T-helper 1 cell treated with Interleukin-12 subunit alpha and Interleukin-12 subunit beta and Interleukin-4 antibody, amounts not matched to agents 30 μg/mL and 1 μg/mL, for 36 hours (primary cell): Measurements from ENCODE around the gene PDE2A.

Experiments
- H3K27ac Mint-ChIP-seq: one replicate; pipeline ENCODE4 v1.8.0; 2021; ENCODE audit warnings: mild to moderate bottlenecking, mixed read lengths
- H3K27me3 Mint-ChIP-seq: one replicate; pipeline ENCODE4 v1.8.0; 2021; ENCODE audit warnings: low read depth, mixed read lengths
- H3K36me3 Mint-ChIP-seq: one replicate; pipeline ENCODE4 v1.8.0; 2021; ENCODE audit warnings: low read depth, mixed read lengths
- H3K4me1 Mint-ChIP-seq: one replicate; pipeline ENCODE4 v1.8.0; 2021; ENCODE audit warnings: low read depth, mixed read lengths
- H3K4me3 Mint-ChIP-seq: one replicate; pipeline ENCODE4 v1.8.0; 2021; ENCODE audit warnings: mild to moderate bottlenecking, moderate library complexity, mixed read lengths
- H3K9me3 Mint-ChIP-seq: one replicate; pipeline ENCODE4 v1.8.0; 2021; ENCODE audit warnings: mixed read lengths

Gene PDE2A

DNA sequence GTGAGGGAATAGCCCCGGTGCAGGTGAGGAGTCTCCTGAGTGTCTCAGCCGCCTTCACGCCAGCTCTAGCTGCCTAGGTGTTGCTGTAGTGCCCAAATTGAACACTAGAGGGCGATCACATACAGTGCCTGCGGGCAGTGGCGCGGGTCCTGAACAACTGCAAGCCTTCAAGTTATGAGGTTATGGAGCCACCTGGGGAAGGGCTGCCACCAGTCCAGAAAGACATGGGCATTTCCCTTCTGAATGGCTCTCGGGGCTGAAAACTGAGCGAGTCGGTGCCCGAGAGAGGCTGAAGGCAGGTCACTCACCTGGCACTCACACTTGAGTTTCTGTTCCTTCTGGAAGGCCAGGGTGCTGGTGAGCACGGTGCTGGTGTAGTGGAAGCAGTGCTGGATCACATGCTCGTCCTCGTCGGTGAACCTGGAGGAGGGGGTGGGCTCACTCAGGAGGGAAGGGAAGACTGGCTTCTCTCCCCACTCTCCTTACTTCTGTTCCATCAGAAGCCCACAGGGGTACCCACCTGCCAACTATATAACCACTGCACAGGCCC, 88.4 kb downstream of the PDE2A start:
- H3K27me3 Mint-ChIP-seq = peaks cover 61% of the 10 kb centered on the region
- peaks cover 1% of the 10 kb centered on the region for H3K36me3 Mint-ChIP-seq
- no peaks in the 10 kb centered on the region for H3K9me3 Mint-ChIP-seq
- peak overlapping the region; percentile 79 for H3K4me3 Mint-ChIP-seq
- H3K27ac Mint-ChIP-seq = no peak overlapping the region
- peaks cover 23% of the 10 kb centered on the region for H3K4me1 Mint-ChIP-seq

- Mint-ChIP-seq H3K9me3 (no peaks in the 10 kb centered on the region), H3K27me3 (peaks cover 57% of the 10 kb centered on the region), H3K4me3 (peak overlapping the region; percentile 79), H3K36me3 (no peaks in the 10 kb centered on the region), H3K4me1 (peaks cover 21% of the 10 kb centered on the region), H3K27ac (no peak overlapping the region)
Measured at GRCh38 chr11:72584939-72585597, 89.2 kb downstream of the PDE2A start.

DNA sequence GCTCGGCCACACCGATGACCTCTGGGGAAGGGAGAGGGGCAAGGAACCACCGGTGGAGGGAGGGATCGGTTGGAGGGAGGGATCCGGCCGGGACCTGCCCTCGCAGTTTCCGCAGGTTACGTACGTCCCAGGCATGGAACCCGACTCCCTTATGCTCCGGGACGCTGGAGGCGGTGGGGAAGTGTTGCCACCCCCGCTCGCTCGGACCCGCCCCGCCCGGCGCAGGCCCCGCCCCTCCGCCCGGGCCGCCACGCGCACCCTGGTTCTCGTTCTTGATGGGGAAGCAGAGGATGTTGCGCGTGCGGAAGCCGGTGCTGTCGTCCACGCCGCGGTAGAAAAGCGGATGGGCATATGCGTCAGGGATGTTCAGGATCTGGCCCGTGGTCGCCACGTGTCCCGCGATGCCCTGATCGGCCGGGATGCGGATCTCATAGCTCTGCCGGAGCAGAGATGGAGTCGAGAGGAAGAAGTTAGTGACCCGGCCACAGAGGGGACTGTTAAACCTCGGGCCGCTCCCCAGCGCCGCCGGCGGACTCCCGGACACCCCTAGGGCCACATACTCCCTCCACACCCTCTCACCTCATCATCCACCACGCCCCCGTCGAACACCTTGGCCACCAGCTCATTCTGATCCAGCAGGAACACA, 89.8 kb downstream of the PDE2A start:
- peaks cover 20% of the 10 kb centered on the region for H3K4me1 Mint-ChIP-seq
- H3K27ac Mint-ChIP-seq = peak overlapping the region; percentile 70
- peak overlapping the region; percentile 79 for H3K4me3 Mint-ChIP-seq
- H3K27me3 Mint-ChIP-seq = peaks cover 51% of the 10 kb centered on the region
- no peaks in the 10 kb centered on the region for H3K9me3 Mint-ChIP-seq
- H3K36me3 Mint-ChIP-seq = no peaks in the 10 kb centered on the region

DNA sequence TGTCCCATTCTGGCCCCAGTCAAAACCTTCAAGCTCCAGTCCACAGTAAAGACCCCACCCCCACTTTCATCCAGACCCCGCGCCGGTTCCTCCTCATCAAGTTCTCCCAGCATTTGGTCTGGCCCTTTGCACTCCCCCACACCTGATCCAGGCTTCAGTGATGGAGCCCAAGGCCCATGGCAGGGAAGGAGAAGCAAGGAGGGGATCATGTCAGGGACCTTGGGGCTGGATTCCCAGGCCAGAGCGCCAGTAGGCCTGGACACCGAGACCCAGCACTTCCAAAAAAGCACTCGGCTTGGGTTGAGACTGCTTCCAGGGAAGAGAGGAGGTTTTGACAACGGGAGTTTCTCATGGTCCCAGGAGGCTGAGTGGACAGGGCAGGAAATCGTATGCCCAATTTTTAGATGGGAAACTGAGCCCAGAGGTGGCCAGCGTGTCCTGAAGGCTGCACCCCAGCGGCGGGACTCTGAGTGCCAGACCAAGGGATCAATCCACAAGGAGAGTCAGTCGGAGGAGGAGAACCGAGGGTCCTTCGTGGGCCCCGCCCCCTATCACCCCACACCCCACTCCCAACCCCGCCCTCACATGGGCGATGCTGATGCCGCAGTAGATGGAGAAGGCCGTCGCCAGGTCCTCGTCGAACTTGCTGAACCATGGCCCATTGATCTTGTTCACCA, 90.5 kb downstream of the PDE2A start:
- Mint-ChIP-seq H3K9me3 (no peaks in the 10 kb centered on the region), H3K4me1 (peaks cover 17% of the 10 kb centered on the region), H3K36me3 (no peaks in the 10 kb centered on the region), H3K27ac (no peak overlapping the region), H3K4me3 (peak overlapping the region; percentile 19), H3K27me3 (peaks cover 45% of the 10 kb centered on the region)

DNA sequence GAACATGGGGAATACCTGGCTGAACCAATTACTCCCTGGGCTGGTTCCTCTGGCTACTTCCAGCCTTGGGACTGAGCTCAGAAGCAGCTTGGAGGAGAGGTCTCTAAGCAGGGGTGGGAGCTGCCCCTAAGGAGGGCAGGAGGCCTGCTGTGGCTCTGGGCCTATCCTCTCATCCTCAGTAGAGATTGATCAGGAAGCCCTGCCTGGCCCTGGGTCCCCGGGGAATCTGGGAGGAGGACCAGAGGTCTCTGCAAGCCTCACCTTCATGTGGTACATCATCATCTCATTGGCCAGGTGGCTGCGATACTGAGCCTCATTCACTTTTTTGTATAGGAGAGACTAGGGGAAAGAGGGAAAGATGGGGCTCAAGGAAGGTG, 91.1 kb downstream of the PDE2A start:
- Mint-ChIP-seq H3K36me3 (no peaks in the 10 kb centered on the region), H3K9me3 (no peaks in the 10 kb centered on the region), H3K27ac (no peak overlapping the region), H3K27me3 (peaks cover 39% of the 10 kb centered on the region), H3K4me1 (peaks cover 17% of the 10 kb centered on the region), H3K4me3 (no peak overlapping the region)

DNA sequence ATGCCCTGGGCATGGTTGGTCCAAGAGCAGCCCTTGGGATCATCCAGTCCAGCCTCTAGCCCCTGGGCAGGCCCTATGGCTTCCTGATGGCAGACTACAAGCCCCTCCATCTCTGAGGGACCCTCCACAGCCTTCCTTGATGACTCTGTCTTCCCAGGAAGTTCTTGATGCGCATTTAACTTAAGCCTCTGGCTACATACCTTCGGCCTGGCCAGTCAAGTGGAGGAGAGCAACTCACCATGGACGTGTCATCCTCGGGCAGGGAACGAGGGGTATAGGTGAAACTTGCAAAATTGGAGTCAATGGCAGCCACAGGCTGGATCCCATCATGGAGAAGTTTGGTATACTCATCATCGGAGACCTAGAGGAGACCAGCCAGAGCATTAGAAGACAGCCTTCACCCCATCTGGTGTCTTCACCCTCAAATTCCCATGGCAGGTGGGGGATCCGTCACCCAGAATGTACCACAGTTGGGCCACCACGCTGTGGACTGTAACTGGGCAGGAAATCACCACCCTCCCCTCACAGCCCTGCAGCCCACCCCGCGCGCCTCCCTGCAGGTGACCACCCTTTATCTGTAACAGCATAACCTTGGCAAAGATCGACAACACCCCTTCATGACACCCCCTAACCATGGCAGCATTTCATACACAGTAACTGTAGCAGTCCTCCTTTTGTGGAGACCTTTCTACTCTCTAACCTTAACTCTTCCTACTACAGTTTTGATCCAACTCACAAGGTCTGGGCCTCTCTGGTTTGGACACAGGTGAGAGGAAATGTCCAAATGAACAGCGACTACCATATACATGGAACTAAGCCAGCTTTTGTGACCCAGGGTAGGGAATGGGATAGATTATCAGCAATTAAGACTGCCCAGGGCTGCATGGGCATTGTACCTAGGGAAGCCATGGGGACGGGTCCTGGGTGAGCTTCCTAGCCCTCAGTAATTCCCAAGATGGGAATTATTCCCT, 91.7 kb downstream of the PDE2A start:
- peaks cover 33% of the 10 kb centered on the region for H3K27me3 Mint-ChIP-seq
- H3K27ac Mint-ChIP-seq = no peak overlapping the region
- no peak overlapping the region for H3K4me3 Mint-ChIP-seq
- no peaks in the 10 kb centered on the region for H3K9me3 Mint-ChIP-seq
- H3K4me1 Mint-ChIP-seq = peaks cover 17% of the 10 kb centered on the region
- no peaks in the 10 kb centered on the region for H3K36me3 Mint-ChIP-seq

DNA sequence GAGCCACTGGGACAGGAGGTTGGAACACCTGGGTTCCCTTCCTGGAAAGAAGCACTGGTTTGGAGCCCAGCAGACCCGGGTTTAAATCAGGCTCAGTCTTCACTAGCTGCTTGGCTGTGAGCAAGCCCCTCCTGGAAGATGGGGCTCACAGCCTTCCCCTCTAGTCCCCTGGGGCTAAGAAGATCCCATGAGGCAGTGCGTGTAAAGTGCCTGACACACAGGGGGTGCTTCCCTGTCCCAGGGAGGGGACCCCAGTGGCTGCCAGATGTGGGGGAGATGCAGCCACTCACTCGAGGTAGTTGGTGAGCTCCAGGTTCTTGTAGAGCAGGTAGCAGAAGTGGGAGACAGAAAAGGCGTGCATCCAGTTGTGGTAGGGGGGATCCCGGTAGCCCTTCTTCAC, 93.2 kb downstream of the PDE2A start:
- H3K27me3 Mint-ChIP-seq = peaks cover 24% of the 10 kb centered on the region
- H3K4me1 Mint-ChIP-seq = peaks cover 17% of the 10 kb centered on the region
- H3K27ac Mint-ChIP-seq = no peak overlapping the region
- no peak overlapping the region for H3K4me3 Mint-ChIP-seq
- no peaks in the 10 kb centered on the region for H3K9me3 Mint-ChIP-seq
- H3K36me3 Mint-ChIP-seq = no peaks in the 10 kb centered on the region

DNA sequence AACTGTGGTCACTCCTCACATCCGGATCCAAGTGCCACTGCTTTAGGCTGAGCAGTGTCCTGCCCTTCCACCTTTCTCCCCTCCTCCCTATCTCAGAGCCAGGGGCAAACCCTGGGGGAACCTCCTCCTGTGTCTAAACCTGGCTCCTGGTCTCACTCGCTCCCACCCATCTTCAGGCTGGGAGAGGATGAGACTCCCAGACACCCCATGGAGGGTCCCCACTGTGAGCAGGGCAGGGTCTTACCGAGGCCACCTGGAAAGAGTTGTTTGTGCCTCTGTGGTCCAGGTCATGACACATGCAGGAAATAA, 93.6 kb downstream of the PDE2A start:
- no peak overlapping the region for H3K27ac Mint-ChIP-seq
- H3K27me3 Mint-ChIP-seq = peaks cover 21% of the 10 kb centered on the region
- no peak overlapping the region for H3K4me3 Mint-ChIP-seq
- H3K9me3 Mint-ChIP-seq = no peaks in the 10 kb centered on the region
- H3K4me1 Mint-ChIP-seq = peaks cover 15% of the 10 kb centered on the region
- no peaks in the 10 kb centered on the region for H3K36me3 Mint-ChIP-seq

DNA sequence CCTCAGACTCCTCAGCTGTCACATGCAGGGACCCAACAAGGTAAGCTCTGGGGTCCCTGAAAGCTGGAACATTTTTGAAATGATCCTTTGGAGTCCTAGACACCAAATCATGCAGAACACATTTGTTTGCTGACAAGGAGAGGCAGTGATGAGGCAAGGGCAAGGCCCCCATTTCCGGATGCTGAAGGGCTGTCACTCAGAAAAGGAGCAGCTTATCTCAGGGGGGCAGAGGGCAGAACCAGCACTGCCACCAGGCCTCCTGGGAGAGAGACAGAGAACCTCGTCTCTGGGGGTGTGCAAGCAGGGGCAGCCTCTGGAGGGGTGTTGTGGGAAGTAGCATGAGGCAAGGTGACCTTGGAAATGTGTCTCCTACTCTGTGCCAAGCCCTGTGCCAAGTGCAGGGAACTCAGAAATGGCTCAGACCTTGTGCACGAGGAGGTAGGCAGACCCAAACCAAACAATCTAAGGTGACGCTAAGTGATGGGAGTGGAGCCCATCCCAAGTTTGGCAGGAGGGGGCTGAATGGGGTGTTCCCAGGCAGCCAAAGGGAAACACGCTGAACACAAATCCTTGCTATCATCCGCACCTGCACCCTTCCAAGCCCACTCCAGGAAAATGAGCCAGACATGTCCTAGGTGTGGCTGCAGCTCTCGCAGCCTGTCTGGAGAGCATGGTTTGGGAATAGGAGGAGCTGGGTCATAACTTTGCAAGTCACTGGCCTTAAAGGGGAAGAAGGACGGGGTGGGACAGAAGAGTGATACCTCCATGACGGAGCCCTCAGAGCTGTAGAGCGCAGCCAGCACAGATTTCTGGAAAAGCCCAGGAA, 94.2 kb downstream of the PDE2A start:
- Mint-ChIP-seq H3K27me3 (peaks cover 19% of the 10 kb centered on the region), H3K9me3 (no peaks in the 10 kb centered on the region), H3K27ac (no peak overlapping the region), H3K4me1 (peaks cover 9% of the 10 kb centered on the region), H3K4me3 (no peak overlapping the region), H3K36me3 (no peaks in the 10 kb centered on the region)

DNA sequence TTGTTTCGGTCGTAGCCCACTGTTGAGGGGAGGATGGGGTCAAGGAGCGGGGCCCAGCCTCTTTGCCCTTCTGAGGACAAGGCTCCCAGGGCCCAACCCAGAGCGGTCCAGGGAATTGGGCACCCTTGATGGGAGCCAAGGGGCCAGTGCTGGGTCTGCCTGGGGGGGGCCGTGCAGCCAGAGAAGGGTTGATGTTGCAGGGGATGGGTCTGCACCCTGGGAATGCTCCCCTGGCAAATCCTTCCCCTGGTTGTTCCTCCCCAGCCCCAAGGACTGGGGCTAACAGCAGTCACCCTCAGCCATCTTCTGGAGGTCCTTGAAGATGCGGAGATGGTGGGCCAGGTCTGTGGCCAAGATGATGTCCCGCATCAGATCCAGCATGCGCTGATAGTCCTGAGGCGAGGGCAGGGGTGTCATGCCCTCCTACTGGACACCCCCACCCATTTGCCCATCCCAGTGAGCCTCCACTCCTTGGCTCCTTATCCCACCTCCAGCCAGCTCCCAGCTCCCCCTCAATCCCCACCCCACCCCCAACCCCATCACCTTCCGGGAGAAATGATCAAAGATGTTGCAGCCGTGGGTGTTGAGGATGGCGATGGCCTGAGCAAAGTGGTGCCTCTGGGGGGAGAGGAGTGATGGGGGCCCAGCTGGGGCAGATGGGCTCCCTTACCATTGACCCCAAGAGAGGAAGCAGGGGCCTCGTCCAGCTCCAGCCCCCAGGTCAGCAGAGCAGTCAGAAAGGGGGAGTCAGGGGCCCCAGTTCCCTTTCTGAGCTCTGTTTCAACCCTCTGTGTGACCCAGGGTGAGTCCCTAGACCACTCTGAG, 95.0 kb downstream of the PDE2A start:
- peaks cover 17% of the 10 kb centered on the region for H3K27me3 Mint-ChIP-seq
- H3K36me3 Mint-ChIP-seq = no peaks in the 10 kb centered on the region
- peaks cover 4% of the 10 kb centered on the region for H3K4me1 Mint-ChIP-seq
- H3K9me3 Mint-ChIP-seq = no peaks in the 10 kb centered on the region
- H3K27ac Mint-ChIP-seq = no peak overlapping the region
- H3K4me3 Mint-ChIP-seq = no peak overlapping the region

- peaks cover 16% of the 10 kb centered on the region for H3K27me3 Mint-ChIP-seq
- H3K4me1 Mint-ChIP-seq = peaks cover under 1% of the 10 kb centered on the region
- no peak overlapping the region for H3K4me3 Mint-ChIP-seq
- no peaks in the 10 kb centered on the region for H3K9me3 Mint-ChIP-seq
- H3K36me3 Mint-ChIP-seq = no peaks in the 10 kb centered on the region
- no peak overlapping the region for H3K27ac Mint-ChIP-seq
Measured at GRCh38 chr11:72578566-72578965, 95.7 kb downstream of the PDE2A start.

GRCh38 chr11:72578051-72578450, 96.2 kb downstream of the PDE2A start:
- Mint-ChIP-seq H3K27ac (no peak overlapping the region), H3K9me3 (no peaks in the 10 kb centered on the region), H3K4me3 (no peak overlapping the region), H3K4me1 (peaks cover 2% of the 10 kb centered on the region), H3K36me3 (no peaks in the 10 kb centered on the region), H3K27me3 (peaks cover 13% of the 10 kb centered on the region)

DNA sequence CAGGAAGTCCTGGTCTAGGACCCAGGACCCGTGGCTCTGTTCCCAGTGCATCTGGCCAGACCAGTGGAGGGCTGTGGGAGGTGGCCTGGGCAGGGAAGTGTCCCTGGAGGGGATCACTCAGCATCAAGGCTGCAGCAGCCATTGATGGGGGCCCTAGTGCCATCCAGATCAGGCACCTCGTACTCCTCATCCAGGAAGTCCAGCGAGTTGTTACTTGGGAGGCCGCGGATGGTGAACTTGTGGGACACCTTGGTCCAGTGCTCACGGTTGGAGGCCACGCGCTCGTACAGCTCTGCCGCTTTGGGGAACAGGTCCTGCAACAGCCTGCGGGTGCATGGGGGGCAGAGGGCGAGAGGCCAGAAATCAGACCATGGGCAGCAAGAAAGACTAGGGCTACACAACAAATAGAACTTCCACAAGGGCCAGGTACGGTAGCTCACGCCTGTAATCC, 96.9 kb downstream of the PDE2A start:
- Mint-ChIP-seq H3K4me3 (no peak overlapping the region), H3K4me1 (peaks cover 2% of the 10 kb centered on the region), H3K36me3 (no peaks in the 10 kb centered on the region), H3K9me3 (no peaks in the 10 kb centered on the region), H3K27me3 (peaks cover 10% of the 10 kb centered on the region), H3K27ac (no peak overlapping the region)
